Keratinocyte (primary cell): ENCODE data around the gene HDAC7. TPM values are rescaled to one million over a fixed set of nuclear protein-coding genes. Genes with fewer than 3 reads are reported as not detected.

Experiments
- DNase-seq: peaks from one replicate; pipeline ENCODE4 v3.0.0-alpha.2; 2011; ENCODE audit warnings: low read depth, missing footprints, low spot score
- FAIRE-seq: peaks from 2 replicates; lab custom pipeline; 2011; peaks lifted over from hg19 to GRCh38; lab: Jason Lieb, UNC
- H2AFZ ChIP-seq: 2 replicates; pipeline ENCODE4 v1.6.0; 2012; ENCODE audit warnings: low read length, control low read depth, inconsistent platforms; ENCODE audit not compliant: control insufficient read depth
- H3K27ac ChIP-seq: 2 replicates; pipeline ENCODE4 v1.5.1; 2011; ENCODE audit warnings: low read length; ENCODE audit not compliant: control insufficient read depth, insufficient read depth
- H3K27me3 ChIP-seq: 3 replicates; pipeline ENCODE4 v1.6.0; 2011; ENCODE audit warnings: low read length; ENCODE audit not compliant: control insufficient read depth, insufficient read depth; ENCODE audit errors: extremely low read depth
- H3K36me3 ChIP-seq, 2 experiments: 2 replicates in 1 of 2; 3 replicates in 1 of 2; pipeline ENCODE4 v1.5.1; 2011; ENCODE audit warnings: low read length in 2 of 2, mild to moderate bottlenecking in 1 of 2; ENCODE audit not compliant: control insufficient read depth in 2 of 2, insufficient read depth in 2 of 2; ENCODE audit errors: extremely low read depth in 1 of 2
- H3K4me1 ChIP-seq: 3 replicates; pipeline ENCODE4 v1.5.1; 2011; ENCODE audit warnings: low read length; ENCODE audit not compliant: control insufficient read depth, insufficient read depth; ENCODE audit errors: extremely low read depth
- H3K4me2 ChIP-seq: 3 replicates; pipeline ENCODE4 v1.6.0; 2011; ENCODE audit warnings: low read depth, low read length; ENCODE audit not compliant: control insufficient read depth, insufficient read depth; ENCODE audit errors: extremely low read depth
- H3K4me3 ChIP-seq, 3 experiments: fragments of 200-600 bp in 1 of 3; sonication (generic) in 1 of 3; 2 replicates in 2 of 3; 3 replicates in 1 of 3; pipeline ENCODE4 v1.5.1; 2011 to 2016; ENCODE audit warnings: low read length in 3 of 3, mild to moderate bottlenecking in 3 of 3, control low read depth in 2 of 3, inconsistent platforms in 1 of 3, low read depth in 1 of 3, mixed read lengths in 1 of 3, mixed run types in 1 of 3, moderate library complexity in 1 of 3; ENCODE audit not compliant: control insufficient read depth in 2 of 3, insufficient read depth in 2 of 3; ENCODE audit errors: extremely low read depth in 1 of 3
- H3K79me2 ChIP-seq: 2 replicates; pipeline ENCODE4 v1.6.0; 2012; ENCODE audit warnings: low read length; ENCODE audit not compliant: control insufficient read depth, insufficient read depth
- H3K9ac ChIP-seq: 3 replicates; pipeline ENCODE4 v1.6.0; 2011; ENCODE audit warnings: low read length; ENCODE audit not compliant: control insufficient read depth, insufficient read depth; ENCODE audit errors: extremely low read depth
- H3K9me1 ChIP-seq: 3 replicates; pipeline ENCODE4 v1.6.0; 2011; ENCODE audit warnings: low read length; ENCODE audit not compliant: control insufficient read depth, insufficient read depth; ENCODE audit errors: extremely low read depth
- H3K9me3 ChIP-seq: 2 replicates; pipeline ENCODE4 v1.5.1; 2012; ENCODE audit warnings: low read depth, low read length; ENCODE audit not compliant: control insufficient read depth
- H4K20me1 ChIP-seq: 3 replicates; pipeline ENCODE4 v1.6.0; 2011; ENCODE audit warnings: low read length; ENCODE audit not compliant: control insufficient read depth, insufficient read depth; ENCODE audit errors: extremely low read depth
- EZH2 ChIP-seq: IDR thresholded peaks from one replicate; pipeline ENCODE4 v1.6.1; 2012; ENCODE audit warnings: inconsistent platforms, mild to moderate bottlenecking, low read length, moderate library complexity
- dilution Hi-C: fragments of 300-500 bp; cut with MboI; formaldehyde crosslinking; loops from one replicate; pipeline ENCODE4 v1.7.0; 2020; ENCODE audit warnings: low sequenced_read_pairs; ENCODE audit not compliant: extremely low pct_ligation_motif_present
- polyA plus RNA-seq, 5 experiments: library from polyadenylated mRNA; depleted of rRNA in 3 of 5; stranded (reverse) in 3 of 5; stranded (forward) in 1 of 5; unstranded in 1 of 5; fragments of >200 nt; gene quantifications; 1 replicate in 1 of 5; 2 replicates in 3 of 5; 3 replicates in 1 of 5; pipeline versions ENCODE4 v1.2.1 to v1.2.3, GENCODE V29; 2011 to 2012; ENCODE audit warnings: missing spikeins in 2 of 5, low read depth in 1 of 5, low replicate concordance in 1 of 5
- TF ChIP-seq, protein P1 (sequence below), 3 experiments: IDR thresholded peaks in 1 of 3; conservative IDR thresholded peaks in 1 of 3; optimal IDR thresholded peaks in 1 of 3; 2 replicates in 2 of 3; 3 replicates in 1 of 3; pipeline versions ENCODE3 to v1.5.1; 2011; ENCODE audit warnings: low read length in 3 of 3, mild to moderate bottlenecking in 3 of 3, moderate library complexity in 2 of 3, control low read depth in 1 of 3, inconsistent platforms in 1 of 3; ENCODE audit not compliant: insufficient read depth in 2 of 3; ENCODE audit errors: extremely low read depth in 1 of 3

Gene HDAC7
- polyA plus RNA-seq, 1 donor (not counting 4 experiments of a cell fraction or from before 2014, with no cell fraction given), result 17.0 TPM

- H3K4me1 ChIP-seq, result peaks cover 59% of the 10 kb centered on the region
- FAIRE-seq (no peak), DNase-seq (no peak)
- peak overlapping the region; percentile 62 for H2AFZ ChIP-seq
- no peaks in the 10 kb centered on the region for H3K27me3 ChIP-seq
- peak overlapping the region; percentile 97 for H3K4me2 ChIP-seq
- peaks cover 42% of the 10 kb centered on the region for H3K79me2 ChIP-seq
- peak overlapping the region; percentile 92 for H3K27ac ChIP-seq
- no peaks in the 10 kb centered on the region for H4K20me1 ChIP-seq
- H3K9me3 ChIP-seq, result no peaks in the 10 kb centered on the region
- H3K9me1 ChIP-seq, result peaks cover 8% of the 10 kb centered on the region
- peaks cover 1 to 9% of the 10 kb centered on the region in 2 experiments for H3K36me3 ChIP-seq
- peak overlapping the region in 1 of 3 experiments; percentile 94 for H3K4me3 ChIP-seq
- TF ChIP-seq, protein P1, sequence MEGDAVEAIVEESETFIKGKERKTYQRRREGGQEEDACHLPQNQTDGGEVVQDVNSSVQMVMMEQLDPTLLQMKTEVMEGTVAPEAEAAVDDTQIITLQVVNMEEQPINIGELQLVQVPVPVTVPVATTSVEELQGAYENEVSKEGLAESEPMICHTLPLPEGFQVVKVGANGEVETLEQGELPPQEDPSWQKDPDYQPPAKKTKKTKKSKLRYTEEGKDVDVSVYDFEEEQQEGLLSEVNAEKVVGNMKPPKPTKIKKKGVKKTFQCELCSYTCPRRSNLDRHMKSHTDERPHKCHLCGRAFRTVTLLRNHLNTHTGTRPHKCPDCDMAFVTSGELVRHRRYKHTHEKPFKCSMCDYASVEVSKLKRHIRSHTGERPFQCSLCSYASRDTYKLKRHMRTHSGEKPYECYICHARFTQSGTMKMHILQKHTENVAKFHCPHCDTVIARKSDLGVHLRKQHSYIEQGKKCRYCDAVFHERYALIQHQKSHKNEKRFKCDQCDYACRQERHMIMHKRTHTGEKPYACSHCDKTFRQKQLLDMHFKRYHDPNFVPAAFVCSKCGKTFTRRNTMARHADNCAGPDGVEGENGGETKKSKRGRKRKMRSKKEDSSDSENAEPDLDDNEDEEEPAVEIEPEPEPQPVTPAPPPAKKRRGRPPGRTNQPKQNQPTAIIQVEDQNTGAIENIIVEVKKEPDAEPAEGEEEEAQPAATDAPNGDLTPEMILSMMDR (optimal IDR thresholded peaks at IDR 0.05 in 1 of 3, IDR thresholded peaks at IDR 0.05 in 1 of 3, conservative IDR thresholded peaks at IDR 0.05 in 1 of 3; ENCODE audit: extremely low read depth in 1 of 3, insufficient read depth in 2 of 3, low read length in 3 of 3), result no peak
- TF ChIP-seq EZH2, result no peak
- peak overlapping the region; percentile 91 for H3K9ac ChIP-seq
- dilution Hi-C loops, result no loop called here
These were observed 1.6 kb upstream of the HDAC7 start for GRCh38 chr12:47821346-47821706.

GRCh38 chr12:47820631-47821345 is 1.1 kb upstream of the HDAC7 start:
- FAIRE-seq (peak; percentile 49), DNase-seq (peak; percentile 74)
- Histone ChIP-seq H4K20me1 (no peaks in the 10 kb centered on the region), H3K4me2 (peak overlapping the region; percentile 97), H3K9me1 (peaks cover 8% of the 10 kb centered on the region), H3K4me1 (peaks cover 54% of the 10 kb centered on the region), H3K36me3 (peaks cover 1 to 9% of the 10 kb centered on the region in 2 experiments), H3K9ac (peak overlapping the region; percentile 91), H3K9me3 (no peaks in the 10 kb centered on the region), H2AFZ (peak overlapping the region; percentile 62), H3K27ac (peak overlapping the region; percentile 92), H3K79me2 (peaks cover 48% of the 10 kb centered on the region), H3K4me3 (peak overlapping the region; percentile 69 to 94 (median 83)), H3K27me3 (no peaks in the 10 kb centered on the region)
- dilution Hi-C loops, result no loop called here
- TF ChIP-seq, protein P1 (optimal IDR thresholded peaks at IDR 0.05 in 1 of 3, IDR thresholded peaks at IDR 0.05 in 1 of 3, conservative IDR thresholded peaks at IDR 0.05 in 1 of 3; ENCODE audit: extremely low read depth in 1 of 3, insufficient read depth in 2 of 3, low read length in 3 of 3), result no peak
- no peak for TF ChIP-seq EZH2
